ENCODE measurements around the gene PCDHA3. TPM values are rescaled to one million over a fixed set of nuclear protein-coding genes. Genes with fewer than 3 reads are reported as not detected.
"Not testable (repeated sequence)": the region's sequence is repeated elsewhere in the genome, so short reads cannot be mapped to it uniquely, and the experiment has no call there.

The PCDHA3 gene
- total RNA-seq, 1 donor: not detected

DNA sequence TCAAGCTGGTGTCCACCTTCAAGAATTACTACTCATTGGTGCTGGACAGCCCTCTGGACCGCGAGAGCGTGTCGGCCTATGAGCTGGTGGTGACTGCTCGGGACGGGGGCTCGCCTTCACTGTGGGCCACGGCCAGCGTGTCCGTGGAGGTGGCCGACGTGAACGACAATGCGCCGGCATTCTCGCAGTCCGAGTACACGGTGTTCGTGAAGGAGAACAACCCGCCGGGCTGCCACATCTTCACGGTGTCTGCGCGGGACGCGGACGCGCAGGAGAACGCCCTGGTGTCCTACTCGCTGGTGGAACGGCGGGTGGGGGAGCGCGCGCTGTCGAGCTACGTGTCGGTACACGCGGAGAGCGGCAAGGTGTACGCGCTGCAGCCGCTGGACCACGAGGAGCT is 1.5 kb downstream of the PCDHA3 start:
- not testable (repeated sequence) for H3K4me3 ChIP-seq (ENCODE audit: low read length); H3K4me1 ChIP-seq (ENCODE audit: insufficient read depth, low read length)
- peaks cover 29% of the 10 kb centered on the region for H3K27me3 ChIP-seq (ENCODE audit: insufficient read depth, low read length)
- peaks cover 28% of the 10 kb centered on the region for H3K9me3 ChIP-seq (ENCODE audit: low read depth, low read length)

DNA sequence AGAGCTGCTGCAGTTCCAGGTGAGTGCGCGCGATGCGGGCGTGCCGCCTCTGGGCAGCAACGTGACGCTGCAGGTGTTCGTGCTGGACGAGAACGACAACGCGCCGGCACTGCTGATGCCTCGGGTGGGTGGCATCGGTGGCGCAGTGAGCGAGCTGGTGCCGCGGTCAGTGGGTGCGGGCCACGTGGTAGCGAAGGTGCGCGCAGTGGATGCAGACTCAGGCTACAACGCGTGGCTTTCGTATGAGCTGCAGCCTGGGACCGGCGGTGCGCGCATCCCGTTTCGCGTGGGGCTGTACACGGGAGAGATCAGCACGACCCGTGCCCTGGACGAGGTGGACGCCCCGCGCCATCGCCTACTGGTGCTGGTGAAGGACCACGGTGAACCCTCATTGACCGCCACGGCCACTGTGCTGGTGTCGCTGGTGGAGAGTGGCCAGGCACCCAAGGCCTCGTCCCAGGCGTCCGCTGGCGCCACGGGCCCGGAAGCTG is 2.0 kb downstream of the PCDHA3 start:
- H3K4me1 ChIP-seq (ENCODE audit: insufficient read depth, low read length): no peaks in the 10 kb centered on the region
- peaks cover 32% of the 10 kb centered on the region for H3K27me3 ChIP-seq (ENCODE audit: insufficient read depth, low read length)
- H3K4me3 ChIP-seq (ENCODE audit: low read length): no peak overlapping the region
- peaks cover 29% of the 10 kb centered on the region for H3K9me3 ChIP-seq (ENCODE audit: low read depth, low read length)

DNA sequence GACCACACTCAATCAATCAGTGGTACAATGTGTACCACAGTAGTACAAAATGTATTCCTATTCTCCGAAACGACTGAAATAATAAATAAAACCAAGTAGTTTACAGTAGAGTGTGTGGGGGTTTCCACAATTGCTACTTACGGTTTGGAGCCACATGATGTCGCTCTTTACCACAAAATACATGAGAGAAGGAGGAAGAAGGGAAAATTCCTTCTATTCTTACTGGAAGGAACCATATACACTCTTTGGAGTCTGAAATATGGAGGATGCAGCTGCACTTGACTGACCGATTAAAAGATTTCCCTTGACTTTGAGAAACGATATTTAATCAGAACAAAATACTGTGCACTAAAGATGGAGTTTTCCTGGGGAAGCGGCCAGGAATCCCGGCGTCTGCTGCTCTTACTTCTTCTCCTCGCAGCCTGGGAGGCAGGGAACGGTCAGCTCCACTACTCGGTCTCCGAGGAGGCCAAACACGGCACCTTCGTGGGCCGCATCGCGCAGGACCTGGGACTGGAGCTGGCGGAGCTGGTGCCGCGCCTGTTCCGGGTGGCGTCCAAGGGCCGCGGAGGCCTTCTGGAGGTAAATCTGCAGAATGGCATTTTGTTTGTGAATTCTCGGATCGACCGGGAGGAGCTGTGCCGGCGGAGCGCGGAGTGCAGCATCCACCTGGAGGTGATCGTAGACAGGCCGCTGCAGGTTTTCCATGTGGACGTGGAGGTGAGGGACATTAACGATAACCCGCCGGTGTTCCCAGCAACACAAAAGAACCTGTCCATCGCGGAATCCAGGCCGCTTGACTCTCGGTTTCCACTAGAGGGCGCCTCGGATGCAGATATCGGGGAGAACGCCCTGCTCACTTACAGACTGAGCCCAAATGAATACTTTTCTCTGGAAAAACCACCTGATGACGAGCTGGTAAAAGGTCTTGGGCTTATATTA is 6.2 kb downstream of the PCDHA3 start, which contains the start of gene PCDHA4:
PCDHA4 (plus strand) TSS at position 235 of the 942 bp plus-strand sequence.
- H3K27me3 ChIP-seq (ENCODE audit: insufficient read depth, low read length): peaks cover 15% of the 10 kb centered on the region
- H3K9me3 ChIP-seq (ENCODE audit: low read depth, low read length): peaks cover 22% of the 10 kb centered on the region
- H3K4me3 ChIP-seq (ENCODE audit: low read length): no peak within 1 kb of the TSS
- no peaks in the 10 kb centered on the region for H3K4me1 ChIP-seq (ENCODE audit: insufficient read depth, low read length)

DNA sequence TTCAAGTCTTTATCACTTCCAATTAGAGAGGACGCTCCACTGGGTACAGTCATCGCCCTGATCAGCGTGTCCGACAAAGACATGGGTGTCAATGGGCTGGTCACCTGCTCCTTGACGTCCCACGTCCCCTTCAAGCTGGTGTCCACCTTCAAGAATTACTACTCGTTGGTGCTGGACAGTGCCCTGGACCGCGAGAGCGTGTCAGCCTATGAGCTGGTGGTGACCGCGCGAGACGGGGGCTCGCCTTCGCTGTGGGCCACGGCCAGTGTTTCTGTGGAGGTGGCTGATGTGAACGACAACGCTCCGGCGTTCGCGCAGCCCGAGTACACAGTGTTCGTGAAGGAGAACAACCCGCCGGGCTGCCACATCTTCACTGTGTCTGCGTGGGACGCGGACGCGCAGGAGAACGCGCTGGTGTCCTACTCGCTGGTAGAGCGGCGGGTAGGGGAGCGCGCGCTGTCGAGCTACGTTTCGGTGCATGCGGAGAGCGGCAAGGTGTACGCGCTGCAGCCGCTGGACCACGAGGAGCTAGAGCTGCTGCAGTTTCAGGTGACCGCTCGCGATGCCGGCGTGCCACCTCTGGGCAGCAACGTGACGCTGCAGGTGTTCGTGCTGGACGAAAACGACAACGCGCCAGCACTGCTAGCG is 7.5 kb downstream of the PCDHA3 start:
- H3K4me1 ChIP-seq (ENCODE audit: insufficient read depth, low read length); H3K4me3 ChIP-seq (ENCODE audit: low read length): not testable (repeated sequence)
- H3K27me3 ChIP-seq (ENCODE audit: insufficient read depth, low read length): peaks cover 18% of the 10 kb centered on the region
- peaks cover 32% of the 10 kb centered on the region for H3K9me3 ChIP-seq (ENCODE audit: low read depth, low read length)

DNA sequence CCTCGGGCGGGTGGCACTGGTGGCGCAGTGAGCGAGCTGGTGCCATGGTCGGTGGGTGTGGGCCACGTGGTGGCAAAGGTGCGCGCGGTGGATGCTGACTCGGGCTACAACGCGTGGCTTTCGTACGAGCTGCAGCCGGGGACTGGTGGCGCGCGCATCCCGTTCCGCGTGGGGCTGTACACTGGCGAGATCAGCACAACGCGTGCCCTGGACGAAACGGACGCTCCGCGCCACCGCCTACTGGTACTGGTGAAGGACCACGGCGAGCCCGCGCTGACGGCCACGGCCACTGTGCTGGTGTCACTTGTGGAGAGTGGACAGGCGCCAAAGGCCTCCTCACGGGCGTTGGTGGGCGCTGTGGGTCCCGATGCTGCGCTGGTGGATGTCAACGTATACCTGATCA is 8.0 kb downstream of the PCDHA3 start:
- Histone ChIP-seq H3K4me1 (ENCODE audit: insufficient read depth, low read length) (no peaks in the 10 kb centered on the region), H3K9me3 (ENCODE audit: low read depth, low read length) (peaks cover 34% of the 10 kb centered on the region), H3K27me3 (ENCODE audit: insufficient read depth, low read length) (peaks cover 18% of the 10 kb centered on the region), H3K4me3 (ENCODE audit: low read length) (no peak overlapping the region)

DNA sequence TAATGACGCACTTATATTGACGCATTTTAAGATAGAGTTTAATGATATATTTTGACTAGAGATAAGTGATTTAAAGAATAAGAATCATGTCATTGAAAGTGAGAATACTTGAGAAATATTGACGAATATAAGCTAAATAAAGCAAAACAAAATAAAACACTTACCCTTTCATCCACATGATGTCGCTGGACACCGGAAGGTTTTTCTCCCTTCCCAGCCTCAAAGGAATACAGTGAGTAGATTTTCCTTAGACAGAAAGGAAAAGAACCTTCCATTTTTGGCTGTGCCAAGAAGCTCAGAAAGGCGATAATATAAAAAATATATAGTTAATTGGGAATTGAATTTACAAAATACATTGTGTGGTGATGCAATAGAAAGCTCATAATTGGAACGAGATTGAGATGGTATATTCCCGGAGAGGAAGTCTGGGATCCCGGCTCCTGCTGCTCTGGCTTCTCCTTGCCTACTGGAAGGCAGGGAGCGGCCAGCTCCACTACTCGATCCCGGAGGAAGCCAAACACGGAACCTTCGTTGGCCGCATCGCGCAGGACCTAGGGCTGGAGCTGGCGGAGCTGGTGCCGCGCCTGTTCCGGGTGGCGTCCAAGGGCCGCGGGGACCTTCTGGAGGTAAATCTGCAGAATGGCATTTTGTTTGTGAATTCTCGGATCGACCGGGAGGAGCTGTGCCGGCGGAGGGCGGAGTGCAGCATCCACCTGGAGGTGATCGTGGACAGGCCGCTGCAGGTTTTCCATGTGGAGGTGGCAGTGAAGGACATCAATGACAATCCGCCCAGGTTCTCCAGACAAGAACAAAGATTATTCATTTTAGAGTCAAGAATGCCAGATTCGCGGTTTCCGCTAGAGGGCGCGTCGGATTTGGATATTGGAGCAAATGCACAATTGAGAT is 20.8 kb downstream of the PCDHA3 start, which contains the start of gene PCDHA5:
PCDHA5 (plus strand) TSS at position 239 of the 906 bp plus-strand sequence.
- Histone ChIP-seq H3K4me3 (ENCODE audit: low read length) (no peak within 1 kb of the TSS), H3K4me1 (ENCODE audit: insufficient read depth, low read length) (no peaks in the 10 kb centered on the region), H3K9me3 (ENCODE audit: low read depth, low read length) (peaks cover 11% of the 10 kb centered on the region), H3K27me3 (ENCODE audit: insufficient read depth, low read length) (peaks cover 26% of the 10 kb centered on the region)

DNA sequence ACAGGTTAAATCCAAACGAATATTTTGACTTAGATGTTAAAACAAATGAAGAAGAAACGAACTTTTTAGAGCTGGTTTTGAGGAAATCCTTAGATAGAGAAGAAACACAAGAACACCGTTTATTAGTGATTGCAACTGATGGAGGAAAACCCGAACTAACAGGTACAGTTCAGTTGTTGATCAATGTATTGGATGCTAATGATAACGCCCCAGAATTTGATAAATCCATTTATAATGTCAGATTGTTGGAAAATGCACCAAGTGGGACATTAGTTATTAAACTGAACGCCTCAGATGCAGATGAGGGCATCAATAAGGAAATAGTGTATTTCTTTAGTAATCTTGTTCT is 21.4 kb downstream of the PCDHA3 start:
- Histone ChIP-seq H3K4me1 (ENCODE audit: insufficient read depth, low read length) (no peaks in the 10 kb centered on the region), H3K9me3 (ENCODE audit: low read depth, low read length) (peaks cover 17% of the 10 kb centered on the region), H3K27me3 (ENCODE audit: insufficient read depth, low read length) (peaks cover 28% of the 10 kb centered on the region), H3K4me3 (ENCODE audit: low read length) (no peak overlapping the region)

DNA sequence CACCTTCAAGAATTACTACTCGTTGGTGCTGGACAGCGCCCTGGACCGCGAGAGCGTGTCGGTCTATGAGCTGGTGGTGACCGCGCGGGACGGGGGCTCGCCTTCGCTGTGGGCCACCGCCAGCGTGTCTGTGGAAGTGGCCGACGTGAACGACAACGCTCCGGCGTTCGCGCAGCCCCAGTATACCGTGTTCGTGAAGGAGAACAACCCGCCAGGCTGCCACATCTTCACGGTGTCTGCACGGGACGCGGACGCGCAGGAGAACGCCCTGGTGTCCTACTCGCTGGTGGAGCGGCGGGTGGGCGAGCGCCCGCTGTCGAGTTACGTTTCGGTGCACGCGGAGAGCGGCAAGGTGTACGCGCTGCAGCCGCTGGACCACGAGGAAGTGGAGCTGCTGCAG is 22.1 kb downstream of the PCDHA3 start:
- not testable (repeated sequence) for H3K4me1 ChIP-seq (ENCODE audit: insufficient read depth, low read length); H3K4me3 ChIP-seq (ENCODE audit: low read length)
- peaks cover 22% of the 10 kb centered on the region for H3K9me3 ChIP-seq (ENCODE audit: low read depth, low read length)
- H3K27me3 ChIP-seq (ENCODE audit: insufficient read depth, low read length): peaks cover 35% of the 10 kb centered on the region

DNA sequence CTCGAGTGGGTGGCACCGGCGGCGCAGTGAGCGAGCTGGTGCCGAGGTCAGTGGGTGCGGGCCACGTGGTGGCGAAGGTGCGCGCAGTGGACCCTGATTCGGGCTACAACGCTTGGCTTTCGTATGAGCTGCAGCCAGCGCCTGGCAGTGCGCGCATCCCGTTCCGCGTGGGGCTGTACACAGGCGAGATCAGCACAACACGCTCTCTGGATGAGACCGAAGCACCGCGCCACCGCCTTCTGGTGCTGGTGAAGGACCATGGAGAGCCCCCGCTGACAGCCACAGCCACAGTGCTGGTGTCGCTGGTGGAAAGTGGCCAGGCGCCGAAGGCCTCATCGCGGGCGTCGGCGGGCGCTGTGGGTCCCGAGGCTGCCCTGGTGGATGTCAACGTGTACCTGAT is 22.6 kb downstream of the PCDHA3 start:
- Histone ChIP-seq H3K27me3 (ENCODE audit: insufficient read depth, low read length) (peaks cover 38% of the 10 kb centered on the region), H3K9me3 (ENCODE audit: low read depth, low read length) (peaks cover 20% of the 10 kb centered on the region), H3K4me1 (ENCODE audit: insufficient read depth, low read length) (no peaks in the 10 kb centered on the region), H3K4me3 (ENCODE audit: low read length) (no peak overlapping the region)

DNA sequence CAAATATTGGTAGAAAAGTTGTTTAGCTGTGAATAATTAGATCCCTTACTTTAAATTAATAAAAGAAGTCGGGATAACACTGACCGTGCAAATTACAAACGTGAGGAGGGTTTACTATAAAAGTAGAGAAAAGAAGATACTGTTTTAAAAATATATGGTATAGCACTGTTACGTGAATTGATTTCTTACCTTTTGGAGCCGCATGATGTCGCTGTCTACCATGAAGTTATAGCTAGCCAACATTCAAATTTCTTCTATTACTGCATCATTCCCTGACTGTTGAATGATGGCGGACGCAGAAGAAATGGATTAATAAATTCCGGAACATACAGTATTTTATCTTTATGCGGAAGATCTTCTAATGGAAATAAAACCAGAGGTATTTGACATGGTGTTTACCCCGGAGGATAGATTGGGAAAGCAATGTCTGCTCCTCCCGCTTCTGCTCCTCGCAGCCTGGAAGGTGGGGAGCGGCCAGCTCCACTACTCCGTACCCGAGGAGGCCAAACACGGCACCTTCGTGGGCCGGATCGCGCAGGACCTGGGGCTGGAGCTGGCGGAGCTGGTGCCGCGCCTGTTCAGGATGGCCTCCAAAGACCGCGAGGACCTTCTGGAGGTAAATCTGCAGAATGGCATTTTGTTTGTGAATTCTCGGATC is 27.0 kb downstream of the PCDHA3 start, which contains the start of gene PCDHA6:
PCDHA6 (plus strand) TSS at position 257 of the 658 bp plus-strand sequence; CDS start at position 389, 132 bp downstream.
- Histone ChIP-seq H3K27me3 (ENCODE audit: insufficient read depth, low read length) (peaks cover 45% of the 10 kb centered on the region), H3K4me1 (ENCODE audit: insufficient read depth, low read length) (no peaks in the 10 kb centered on the region), H3K9me3 (ENCODE audit: low read depth, low read length) (peaks cover 23% of the 10 kb centered on the region), H3K4me3 (ENCODE audit: low read length) (no peak within 1 kb of the TSS)

DNA sequence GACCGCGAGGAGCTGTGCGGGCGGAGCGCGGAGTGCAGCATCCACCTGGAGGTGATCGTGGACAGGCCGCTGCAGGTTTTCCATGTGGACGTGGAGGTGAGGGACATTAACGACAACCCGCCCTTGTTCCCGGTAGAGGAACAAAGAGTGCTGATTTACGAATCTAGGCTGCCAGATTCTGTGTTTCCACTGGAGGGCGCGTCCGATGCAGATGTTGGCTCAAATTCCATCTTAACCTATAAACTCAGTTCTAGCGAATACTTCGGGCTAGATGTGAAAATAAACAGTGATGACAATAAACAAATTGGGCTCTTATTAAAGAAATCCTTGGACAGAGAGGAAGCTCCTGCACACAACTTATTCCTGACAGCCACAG is 27.5 kb downstream of the PCDHA3 start:
- H3K4me1 ChIP-seq (ENCODE audit: insufficient read depth, low read length): no peaks in the 10 kb centered on the region
- peaks cover 27% of the 10 kb centered on the region for H3K9me3 ChIP-seq (ENCODE audit: low read depth, low read length)
- no peak overlapping the region for H3K4me3 ChIP-seq (ENCODE audit: low read length)
- H3K27me3 ChIP-seq (ENCODE audit: insufficient read depth, low read length): peaks cover 50% of the 10 kb centered on the region

DNA sequence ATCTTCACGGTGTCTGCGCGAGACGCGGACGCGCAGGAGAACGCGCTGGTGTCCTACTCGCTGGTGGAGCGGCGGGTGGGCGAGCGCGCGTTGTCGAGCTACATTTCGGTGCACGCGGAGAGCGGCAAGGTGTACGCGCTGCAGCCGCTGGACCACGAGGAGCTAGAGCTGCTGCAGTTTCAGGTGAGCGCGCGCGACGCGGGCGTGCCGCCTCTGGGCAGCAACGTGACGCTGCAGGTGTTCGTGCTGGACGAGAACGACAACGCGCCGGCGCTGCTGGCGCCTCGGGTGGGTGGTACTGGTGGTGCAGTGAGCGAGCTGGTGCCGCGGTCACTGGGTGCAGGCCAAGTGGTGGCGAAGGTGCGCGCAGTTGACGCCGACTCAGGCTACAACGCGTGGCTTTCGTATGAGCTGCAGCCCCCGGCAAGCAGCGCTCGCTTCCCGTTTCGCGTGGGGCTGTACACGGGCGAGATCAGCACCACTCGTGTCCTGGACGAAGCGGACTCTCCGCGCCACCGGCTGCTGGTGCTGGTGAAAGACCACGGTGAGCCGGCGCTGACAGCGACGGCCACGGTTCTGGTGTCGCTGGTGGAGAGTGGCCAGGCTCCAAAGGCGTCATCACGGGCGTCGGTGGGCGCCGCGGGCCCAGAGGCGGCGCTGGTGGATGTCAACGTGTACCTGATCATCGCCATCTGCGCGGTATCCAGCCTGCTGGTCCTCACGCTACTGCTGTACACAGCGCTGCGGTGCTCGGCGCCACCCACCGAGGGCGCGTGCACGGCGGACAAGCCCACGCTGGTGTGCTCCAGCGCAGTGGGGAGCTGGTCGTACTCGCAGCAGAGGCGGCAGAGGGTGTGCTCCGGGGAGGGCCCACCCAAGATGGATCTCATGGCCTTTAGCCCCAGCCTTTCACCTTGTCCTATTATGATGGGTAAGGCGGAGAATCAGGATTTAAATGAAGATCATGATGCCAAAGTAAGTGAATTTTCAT is 28.9 kb downstream of the PCDHA3 start:
- H3K4me1 ChIP-seq (ENCODE audit: insufficient read depth, low read length); H3K4me3 ChIP-seq (ENCODE audit: low read length): not testable (repeated sequence)
- Histone ChIP-seq H3K9me3 (ENCODE audit: low read depth, low read length) (peaks cover 33% of the 10 kb centered on the region), H3K27me3 (ENCODE audit: insufficient read depth, low read length) (peaks cover 60% of the 10 kb centered on the region)

DNA sequence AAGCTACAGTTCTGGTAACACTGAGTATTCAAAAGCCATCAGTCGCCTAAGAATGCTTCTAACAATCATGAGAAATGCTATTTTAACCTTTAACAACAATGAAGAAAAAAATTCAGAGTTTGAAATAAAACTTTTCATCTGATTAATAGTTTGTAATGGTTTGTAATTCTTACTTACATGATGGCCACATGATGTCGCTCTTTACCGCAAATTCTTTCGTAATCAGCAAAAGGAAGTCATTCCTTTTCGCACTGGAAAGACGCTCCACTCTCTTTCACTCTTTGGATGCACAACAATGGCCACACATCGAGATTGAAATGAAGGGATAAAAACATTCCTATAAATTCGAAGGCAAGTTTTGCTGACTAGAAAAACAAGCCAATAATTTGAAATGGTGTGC is 33.1 kb downstream of the PCDHA3 start, which contains the start of gene PCDHA7:
PCDHA7 (plus strand) TSS at position 277 of the 400 bp plus-strand sequence; CDS start at position 392, 115 bp downstream.
- peaks cover 40% of the 10 kb centered on the region for H3K27me3 ChIP-seq (ENCODE audit: insufficient read depth, low read length)
- peaks cover 18% of the 10 kb centered on the region for H3K9me3 ChIP-seq (ENCODE audit: low read depth, low read length)
- H3K4me1 ChIP-seq (ENCODE audit: insufficient read depth, low read length): no peaks in the 10 kb centered on the region
- no peak within 1 kb of the TSS for H3K4me3 ChIP-seq (ENCODE audit: low read length)
